ENCODE results near the gene PRRG3.
A peak's percentile ranks its signal among the peaks of the same experiment; 100 is the strongest.
"Not testable (repeated sequence)": the region's sequence is repeated elsewhere in the genome, so short reads cannot be mapped to it uniquely, and the experiment has no call there.

The PRRG3 gene

DNA sequence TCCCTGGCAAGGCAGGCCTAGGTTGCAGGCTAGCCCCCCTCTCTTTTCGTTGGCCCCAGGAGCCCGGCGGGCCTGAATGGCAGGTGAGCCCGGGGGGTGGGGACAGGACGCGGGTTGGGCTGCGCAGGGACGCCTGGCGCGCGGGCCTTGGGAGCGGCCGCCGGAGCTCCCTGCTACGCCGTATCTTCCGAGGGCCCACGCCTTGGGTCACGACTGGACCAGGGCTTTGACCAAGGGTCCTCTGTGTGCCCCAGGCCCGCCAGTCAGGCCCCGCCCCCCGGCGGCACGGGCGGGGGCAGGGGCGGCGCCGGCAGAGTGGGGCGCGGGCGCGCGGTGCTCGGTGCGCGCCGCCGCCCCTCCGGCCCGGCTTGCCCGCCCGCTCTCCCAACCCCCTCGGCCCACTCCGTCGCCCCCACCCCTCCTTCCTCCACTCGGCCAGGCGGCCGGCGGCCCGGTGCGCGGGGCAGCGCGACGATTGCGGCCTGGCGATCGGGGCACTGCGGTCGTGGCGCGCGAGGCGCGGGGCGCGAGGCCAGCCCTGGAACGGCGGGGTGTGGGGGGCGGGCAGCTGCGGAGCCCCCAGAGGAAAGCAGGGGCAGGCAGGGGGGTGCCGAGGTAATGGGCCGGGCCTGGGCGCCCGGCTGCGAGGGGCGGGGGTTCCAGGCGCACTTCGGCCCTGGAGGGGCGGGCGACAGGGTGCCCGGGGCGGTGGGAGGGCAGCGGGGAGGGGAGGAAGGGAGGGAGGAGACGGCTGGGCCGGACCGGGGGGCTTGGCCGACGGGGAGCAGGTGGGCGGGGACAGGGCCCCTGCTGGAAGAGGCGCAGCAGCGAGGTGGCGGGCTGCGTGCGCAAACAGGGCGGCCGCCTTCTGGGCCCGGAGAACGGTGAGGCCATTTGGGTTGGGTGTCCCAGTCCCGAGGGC, at the start of gene PRRG3:
Gene PRRG3 (plus strand): TSS at position 798 of the 922 bp plus-strand sequence. CDS start 3,357 bp downstream, outside the sequence.
- DNase-seq, result no peak

DNA sequence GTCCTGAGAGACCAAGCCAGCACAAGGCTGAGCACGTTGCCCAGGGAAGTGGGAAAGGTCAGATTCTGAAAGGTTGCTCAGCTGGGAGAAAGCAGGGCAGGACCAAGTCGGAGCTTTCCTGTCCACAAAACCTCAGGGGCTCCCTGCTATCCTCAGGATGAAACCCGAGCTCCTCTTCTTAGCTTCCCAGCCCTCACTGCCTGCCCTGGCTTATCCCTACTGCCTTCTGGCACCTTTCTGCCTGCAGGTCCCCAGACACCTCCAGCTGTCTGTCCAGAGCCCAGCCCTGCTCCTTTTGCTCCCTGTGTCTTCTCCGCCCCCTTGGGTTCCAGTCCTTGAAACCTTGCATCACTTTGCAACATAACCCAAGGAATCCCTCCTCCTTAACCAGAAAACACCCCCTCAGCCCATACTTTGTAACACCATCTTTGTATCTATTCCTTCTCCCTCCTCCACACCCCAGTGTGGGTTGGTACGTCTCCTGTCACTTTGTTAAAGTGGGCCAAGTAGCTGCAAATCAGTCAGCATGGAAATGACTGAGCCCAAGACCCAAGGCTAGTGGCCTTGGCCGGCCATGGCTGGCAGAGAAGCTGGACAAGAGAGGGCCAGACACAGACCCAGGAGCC, 20.0 kb upstream of the PRRG3 start:
- no peak for DNase-seq

DNA sequence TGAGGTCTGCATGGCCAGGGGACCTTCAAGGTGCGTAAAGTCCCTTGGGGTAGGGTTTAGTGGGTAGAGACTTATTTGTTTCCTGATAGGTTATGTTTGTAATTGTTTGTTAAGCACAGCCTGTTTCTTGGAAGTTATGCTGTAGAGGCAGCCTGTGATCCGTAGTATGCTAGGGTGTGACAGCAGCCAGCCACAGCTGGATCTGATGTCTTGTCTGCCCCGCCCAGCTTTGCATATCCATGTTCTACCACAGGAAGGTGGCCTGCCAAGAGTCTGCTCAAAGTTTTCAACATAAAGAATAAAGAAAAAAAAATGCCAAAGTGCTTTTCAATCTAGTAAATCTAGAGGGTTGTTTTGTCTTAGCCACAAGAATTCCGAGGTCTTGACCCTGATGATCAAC, 19.1 kb upstream of the PRRG3 start:
- no peak for DNase-seq

DNA sequence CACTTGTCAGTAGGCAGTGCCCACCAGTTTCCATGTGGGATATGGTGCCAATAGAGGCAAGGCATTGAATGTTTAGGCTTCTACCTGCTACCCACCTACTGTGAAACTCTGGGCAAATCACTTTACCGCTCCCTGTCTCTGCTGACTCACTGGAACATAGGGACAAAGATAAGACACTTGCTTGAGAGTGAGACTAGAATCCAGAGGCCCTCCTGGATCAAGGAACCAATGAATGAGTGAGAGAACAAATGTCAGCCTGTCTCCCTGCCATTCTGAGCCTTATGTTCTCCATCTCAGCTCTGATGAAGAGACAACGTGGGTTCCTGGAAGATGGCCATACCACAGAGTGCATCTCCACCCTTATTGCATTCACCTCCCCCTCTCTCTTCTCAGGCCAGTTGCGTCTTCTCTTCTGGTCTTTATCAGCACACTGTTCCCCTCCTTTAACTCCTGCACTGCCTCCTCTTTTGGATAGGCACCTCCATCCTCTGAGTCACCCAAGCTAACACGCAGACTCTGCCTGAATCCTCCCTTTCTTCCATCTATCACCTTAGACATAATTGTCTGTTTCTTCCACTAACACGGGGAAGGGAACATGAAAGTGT, 15.4 kb upstream of the PRRG3 start:
- no peak for DNase-seq

DNA sequence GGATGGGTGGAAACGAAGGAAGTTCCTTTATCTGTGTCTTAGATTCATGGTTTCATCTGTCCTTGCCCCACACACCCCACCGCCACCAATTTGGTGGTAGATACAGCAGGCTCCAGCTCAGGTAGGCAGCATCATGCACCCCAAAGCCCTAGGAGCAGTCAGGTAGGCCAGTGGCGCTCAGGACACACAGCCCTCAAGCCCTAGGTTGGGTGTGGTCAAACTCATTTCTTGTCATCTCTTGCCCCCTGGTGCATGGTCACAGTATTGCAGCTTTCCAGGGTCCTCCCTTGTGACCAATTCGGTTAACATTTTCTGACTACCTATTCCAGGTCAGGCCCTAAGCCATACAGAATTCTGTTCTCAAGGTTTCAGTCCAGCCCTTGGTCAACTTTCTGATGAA, 14.5 kb upstream of the PRRG3 start:
- DNase-seq, result peak; percentile 2

DNA sequence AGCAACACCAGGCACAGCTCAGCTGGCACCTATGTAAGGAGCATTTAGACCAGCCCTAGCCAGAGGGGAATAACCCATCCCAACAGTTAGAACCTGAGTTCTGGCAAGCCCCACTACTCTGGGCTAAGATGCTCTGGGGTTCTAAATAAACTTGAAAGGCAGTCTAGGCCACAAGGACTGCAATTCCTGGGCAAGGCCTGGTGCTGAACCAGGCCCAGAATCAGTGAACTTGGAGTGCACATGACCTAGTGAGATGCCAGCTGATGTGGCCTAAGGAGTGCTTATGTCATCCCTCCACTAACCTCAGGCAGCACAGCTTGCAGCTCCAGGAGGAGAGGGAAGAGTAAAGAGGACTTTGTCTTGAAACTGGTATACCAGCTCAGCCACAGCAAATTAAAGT, 7.6 kb upstream of the PRRG3 start:
- no peak for DNase-seq

DNA sequence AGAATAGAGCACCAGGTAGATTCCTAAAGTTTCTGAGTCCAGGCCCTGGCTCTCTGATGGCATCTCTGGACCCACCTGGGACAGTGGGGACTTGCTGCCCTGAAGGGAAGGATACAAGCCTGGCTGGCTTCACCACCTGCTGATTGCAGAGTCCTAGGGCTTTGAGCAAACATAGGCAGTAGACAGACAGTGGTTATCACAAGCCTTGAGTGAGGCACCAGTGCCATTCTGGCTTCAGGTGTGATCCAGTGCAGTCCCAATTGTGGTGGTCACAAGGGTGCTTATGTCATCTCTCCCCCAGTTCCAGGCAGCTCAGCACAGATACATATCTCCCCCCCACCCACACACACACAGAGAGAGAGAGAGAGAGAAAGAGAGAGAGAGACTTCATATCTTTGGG, 6.6 kb upstream of the PRRG3 start:
- no peak for DNase-seq

DNA sequence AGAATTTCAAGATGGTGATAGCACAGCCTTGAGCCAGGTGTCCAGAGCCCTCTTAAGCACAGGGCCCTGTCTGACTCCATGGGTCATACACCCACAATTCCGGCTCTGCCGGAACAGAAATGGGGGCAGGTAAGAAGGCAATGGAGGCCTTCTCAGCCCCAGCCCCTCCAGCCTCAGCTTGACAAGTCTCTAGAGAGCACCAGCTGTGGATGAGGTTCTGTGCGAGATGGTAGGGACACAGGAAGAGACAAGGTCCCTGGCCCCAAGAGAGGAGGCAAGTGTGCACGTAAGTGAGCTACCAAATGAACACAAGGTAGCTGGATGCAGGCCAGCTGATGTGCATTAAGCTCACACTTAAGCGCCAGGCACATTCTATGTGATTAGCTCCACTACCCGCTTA, 2.4 kb upstream of the PRRG3 start:
- no peak for DNase-seq

DNA sequence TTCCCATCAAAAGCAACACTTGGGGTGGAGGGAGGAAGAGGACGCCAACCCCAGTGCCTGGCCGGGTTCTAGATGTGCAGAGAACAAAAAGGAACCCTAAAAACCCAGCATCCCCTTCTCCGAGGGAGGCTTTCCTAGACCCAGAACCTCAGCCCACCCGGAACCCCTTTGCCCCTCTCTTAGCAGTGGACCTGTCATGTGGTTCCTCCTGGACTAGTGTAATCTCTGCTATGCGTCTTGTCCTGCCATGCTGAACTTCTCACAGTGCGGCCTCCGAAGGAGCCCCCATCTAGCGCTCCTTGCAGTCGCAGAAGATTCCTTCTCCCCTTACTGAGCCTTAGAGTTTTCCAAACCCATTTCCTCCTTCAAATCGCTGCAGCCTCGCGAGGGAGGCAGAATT, 1.1 kb upstream of the PRRG3 start:
- DNase-seq, result no peak

DNA sequence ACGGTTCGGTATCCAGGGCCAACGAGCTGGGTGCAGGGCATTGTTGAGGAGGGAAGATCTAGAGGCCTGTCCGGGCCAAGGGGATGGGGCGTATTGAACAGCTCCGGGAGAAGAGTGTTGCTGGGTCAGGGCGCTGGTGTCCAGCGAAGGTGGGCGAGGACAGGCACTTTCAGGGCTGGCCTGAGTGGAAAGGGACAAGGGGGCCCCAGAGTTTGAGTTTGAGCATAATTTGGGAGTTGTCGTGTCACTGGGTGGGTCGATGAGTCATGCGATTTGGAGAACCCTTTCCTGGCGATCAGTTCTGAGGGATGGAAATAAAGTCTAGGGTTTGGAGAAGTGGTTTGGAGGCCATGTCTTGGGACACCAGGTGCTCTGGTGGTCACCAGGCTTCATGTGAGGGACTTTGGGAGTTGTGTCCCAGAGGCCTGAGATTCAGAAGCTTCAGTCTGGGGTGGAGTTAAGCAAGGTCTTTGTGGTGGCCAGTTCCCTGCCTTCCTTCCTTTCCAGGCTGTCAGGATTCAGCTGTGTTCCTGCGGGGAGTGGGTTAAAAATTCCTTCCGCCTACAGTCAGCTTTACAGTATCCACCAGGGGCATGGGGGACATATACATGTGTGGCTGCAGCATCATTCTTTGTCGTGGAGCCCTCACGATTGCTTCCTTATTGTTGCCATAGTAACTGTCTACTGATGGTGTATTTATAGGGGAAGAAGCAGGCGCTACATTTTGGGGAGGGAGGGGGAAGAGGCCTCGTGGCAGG, 504 bp downstream of the PRRG3 start:
- no peak for DNase-seq

DNA sequence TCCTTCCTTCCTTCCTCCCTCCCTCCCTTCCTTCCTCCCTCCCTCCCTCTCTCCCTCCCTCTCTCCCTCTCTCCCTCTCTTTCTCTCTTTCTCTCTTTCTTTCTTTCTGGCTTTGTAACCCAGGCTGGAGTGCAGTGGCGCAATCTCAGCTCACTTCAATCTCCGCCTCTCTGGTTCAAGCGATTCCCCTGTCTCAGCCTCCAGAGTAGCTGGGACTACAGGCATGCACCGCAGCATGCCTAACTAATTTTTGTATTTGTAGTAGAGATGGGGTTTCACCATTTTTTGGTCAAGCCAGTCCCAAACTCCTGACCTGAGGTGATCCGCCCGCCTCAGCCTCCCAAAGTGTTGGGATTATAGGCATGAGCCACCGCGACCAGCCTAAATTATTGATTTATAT, 1.8 kb downstream of the PRRG3 start:
- not testable (repeated sequence) for DNase-seq

DNA sequence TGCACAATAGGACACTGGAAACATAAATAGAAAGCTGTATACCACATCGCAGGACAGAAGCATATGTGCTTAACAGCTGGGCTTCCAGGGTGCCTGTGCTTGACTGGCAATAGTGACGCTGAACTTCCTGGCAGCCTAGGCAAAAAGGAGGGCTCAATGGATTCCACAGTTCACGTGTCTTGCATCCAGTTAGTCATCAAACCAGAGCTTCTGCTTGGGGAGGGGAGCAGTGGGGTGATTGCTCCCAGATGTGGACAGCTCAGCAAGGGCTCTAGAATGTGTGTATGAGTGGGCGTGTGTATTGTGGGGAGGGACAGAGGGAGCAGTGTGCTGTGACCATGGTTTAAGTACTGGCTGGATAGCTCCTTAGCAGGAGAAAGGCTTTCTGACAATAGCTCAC, 2.3 kb downstream of the PRRG3 start:
- DNase-seq, result peak; percentile 91

DNA sequence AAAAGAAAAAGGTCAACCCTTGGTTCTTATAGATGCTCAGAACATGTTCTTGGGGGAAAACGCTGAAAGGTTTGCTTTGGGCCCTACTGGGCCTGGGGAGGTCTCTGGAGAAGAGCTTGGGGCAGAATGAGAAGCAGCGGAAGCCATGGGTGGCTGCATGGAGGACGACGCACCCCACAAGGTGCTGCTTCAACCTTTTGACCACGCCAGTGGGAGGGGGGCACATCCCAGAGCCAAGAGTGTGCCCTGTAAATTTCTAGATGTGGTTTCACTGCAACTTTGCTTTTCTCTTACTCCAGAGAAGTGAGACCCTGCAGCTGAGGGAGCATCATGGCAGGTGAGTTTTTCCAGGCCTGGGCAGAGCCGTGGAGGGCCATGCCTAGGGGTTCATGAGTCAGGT, 3.2 kb downstream of the PRRG3 start:
- DNase-seq, result no peak

DNA sequence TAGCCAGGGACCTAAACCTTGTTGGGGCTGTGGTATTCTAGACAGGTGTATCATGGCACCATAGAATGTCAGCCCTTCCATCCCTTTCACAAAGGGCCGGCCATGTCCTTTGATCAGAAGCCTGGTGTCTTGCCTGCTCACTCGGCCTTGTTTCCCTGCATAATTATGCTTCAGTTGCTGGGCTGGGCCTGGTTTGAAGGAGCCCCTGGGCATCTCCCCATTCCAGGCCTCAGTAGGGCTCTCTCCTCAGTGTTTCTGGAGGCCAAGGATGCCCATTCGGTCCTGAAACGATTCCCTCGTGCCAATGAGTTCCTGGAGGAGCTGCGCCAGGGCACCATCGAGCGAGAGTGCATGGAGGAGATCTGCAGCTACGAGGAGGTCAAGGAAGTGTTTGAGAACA, 4.5 kb downstream of the PRRG3 start:
- DNase-seq, result no peak

DNA sequence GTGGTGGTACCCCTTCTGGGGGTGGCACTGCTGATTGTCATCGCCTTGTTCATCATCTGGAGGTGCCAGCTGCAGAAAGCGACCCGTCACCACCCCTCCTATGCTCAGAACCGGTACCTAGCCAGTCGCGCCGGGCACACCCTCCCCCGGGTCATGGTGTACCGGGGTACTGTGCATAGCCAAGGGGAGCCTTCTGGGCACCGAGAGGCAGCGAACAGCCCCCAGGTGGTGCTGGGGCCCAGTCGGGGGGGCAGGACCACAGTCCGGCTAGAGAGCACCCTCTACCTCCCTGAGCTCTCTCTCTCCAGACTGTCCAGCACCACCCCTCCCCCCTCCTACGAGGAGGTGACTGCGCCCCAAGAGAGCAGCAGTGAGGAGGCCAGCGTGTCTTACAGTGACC, 5.3 kb downstream of the PRRG3 start:
- DNase-seq, result no peak

DNA sequence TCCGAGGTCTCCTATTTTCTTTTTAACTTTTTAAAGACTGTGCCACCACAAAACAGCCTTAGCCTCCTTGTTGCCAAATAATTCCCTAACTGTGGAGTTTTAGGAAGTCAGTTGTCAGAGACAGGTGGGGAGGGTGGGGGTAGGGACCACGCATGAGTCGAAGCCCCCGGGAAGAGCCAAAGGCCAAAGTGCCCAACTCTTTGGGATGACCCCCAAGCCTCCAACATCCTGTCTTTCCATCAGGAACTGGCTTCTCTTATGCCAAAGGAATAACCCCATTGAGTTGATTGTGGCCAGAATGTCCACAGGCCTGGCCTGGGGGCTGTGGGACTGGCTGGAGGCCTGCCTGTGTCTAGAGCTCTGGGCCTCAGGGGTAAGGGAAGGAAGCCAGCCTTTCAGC, 5.8 kb downstream of the PRRG3 start:
- no peak for DNase-seq

DNA sequence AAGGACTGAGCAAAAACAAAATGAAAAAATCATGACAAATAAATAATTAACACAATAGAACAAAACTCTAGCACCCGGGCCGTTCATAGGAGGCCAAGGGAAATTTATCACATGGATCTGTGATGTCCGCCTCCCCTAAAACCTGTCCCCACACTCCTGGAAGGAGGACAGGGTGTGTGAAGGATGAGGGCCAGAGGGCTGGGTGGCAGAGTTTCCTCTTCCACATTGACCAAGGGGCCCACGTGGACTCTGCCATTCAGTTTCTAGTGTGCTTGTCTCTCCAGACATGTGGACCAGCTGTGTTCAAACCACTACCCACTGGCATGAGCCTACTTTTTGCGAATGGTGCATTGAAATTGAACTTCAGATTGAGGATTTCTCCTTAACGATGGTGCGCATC, 6.3 kb downstream of the PRRG3 start:
- DNase-seq, result no peak

DNA sequence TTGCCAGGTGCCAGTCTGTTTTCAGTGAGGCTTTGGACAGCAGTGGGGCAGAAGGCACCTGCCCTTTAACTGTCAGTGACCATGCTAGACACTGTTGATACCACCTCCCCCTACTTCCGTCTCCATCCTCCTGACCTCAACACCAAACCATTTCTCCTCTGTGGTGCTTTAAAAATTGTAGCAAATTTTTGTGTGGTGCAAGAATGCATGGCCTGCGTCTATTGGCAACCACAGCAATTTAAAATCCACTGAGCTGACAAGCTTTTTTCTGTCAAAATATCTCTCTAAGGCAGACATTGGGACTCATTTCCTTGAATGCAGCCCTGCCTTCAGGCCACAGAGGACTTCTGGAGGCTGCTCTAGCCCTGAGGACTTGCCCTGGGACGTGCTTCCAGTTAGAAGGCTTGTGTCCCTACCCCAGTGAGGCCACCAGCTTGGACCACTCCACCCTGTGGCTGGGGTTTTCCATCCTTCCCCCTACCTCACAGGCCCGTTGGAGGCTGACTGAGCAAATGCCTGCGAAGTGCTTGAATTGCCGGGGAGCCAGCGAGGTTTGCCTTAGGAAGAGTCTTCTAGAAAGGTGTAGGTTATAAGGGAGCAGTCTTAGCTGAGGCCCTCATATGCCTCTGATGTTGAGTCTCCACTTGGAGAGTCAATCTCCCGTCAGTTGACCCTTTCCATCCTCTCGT, 6.9 kb downstream of the PRRG3 start:
- peak; percentile 14 for DNase-seq

DNA sequence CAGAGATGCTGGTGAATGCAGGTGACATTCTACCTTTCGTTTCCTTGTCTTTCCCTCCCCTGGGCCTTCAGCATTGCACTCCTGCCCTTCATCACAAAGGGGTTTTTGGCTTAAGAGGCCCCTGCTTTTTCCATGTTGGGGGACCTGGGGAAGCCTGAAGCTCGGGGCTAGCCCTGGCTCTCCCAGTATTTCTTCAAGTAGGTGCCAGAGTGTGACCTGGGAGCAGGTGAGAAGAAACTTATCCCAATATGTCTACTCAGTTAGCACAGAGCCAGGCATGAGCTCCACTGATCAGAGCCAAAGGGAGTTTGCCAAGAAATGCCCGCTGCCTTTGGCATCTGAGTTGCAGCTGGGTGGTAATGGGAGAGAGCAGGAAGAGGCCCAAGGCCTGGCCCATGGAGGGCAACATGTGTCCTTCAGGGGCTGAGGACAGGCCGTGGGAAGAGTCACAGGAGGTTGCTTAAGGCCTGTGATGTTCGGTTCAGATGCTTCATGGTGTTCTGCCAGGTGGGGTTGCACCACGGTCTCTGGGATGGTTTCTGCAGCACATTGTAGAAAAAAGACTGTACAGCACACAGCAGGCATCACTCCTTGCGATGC, 7.6 kb downstream of the PRRG3 start:
- no peak for DNase-seq

DNA sequence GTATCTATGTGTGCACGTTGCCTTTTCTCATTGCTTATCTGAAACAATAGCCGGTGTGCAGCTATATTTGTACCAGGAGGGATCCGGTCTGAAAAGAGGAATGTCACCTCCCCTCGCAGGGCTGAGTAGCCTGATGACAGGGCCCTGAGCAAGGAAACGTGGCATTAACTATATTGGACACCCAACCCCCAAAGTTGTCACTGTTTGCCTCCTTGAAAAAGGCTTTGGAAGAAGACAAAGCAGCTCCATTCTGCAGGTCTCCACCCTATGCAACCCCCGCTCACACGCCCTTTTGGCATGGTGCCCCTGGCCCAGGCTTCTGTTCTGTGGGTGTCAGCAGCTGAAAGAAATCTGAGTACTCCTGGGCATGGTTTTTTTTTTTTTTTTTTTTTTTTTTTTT, 8.2 kb downstream of the PRRG3 start:
- DNase-seq, result peak; percentile 21

DNA sequence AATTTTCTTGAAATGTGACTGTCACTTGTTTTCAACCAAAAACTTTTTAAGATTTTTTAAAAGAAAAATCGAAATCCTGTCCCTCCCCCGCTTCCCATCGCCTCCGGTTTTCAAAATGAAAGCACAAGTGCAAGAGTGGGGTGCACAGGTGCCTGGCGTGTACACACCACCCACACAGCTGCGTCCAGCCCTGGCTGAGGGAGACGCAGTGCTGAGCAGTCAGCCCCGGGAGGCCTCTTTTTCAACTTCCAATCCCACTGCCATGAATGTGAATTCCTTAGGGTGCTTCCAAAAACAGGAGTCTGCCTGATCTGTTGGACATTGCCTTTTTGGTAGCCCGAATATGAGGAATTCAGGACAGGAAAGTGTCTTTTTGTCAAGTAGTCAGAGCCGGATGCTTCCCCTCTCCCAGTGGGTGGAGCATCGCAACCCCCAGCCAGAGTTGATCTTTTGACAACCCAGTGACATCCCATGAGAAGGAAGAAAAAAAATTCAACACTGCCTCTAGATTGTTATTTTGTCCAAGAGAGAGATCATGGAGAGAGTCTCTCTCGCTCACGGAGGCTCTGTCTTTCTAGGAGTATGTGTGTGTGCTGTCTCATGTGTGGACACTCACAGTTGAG, 8.9 kb downstream of the PRRG3 start:
- DNase-seq, result no peak

DNA sequence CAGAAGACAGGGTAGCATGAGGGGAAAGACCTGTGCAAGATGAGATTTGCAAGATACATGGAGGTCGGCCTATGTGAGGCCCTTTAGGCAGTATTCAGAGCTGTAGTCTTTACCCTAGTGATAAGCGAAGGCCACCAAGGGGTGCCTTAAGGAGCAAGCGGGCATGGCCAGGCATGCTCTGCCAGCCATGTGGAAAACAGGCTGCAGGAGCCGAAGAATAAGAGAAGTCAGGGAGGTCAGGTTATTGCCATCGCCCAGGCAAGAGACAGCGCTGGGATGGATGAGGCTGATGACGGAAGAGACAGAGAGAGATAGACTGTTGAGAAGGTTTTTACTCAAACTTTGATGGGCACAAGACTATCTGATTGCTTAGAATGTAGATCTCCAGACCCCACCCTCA, 13.6 kb downstream of the PRRG3 start:
- no peak for DNase-seq
